Left lung (tissue), 10 donors: ENCODE measurements around the gene APOL5. TPM values are rescaled to one million over a fixed set of nuclear protein-coding genes. Genes with fewer than 3 reads are reported as not detected.
"Not testable (repeated sequence)": the region's sequence is repeated elsewhere in the genome, so short reads cannot be mapped to it uniquely, and the experiment has no call there.

Source experiments
- ATAC-seq: fragments of 200-7000 bp; cut with Tn5 transposase; one replicate; pipeline ENCODE4 v1.9.1; 2020; ENCODE audit warnings: moderate library complexity
- DNase-seq, 4 donors: peaks; one replicate each; pipeline ENCODE4 v3.0.0-alpha.2; 2013 to 2020
- H3K27ac ChIP-seq, 2 donors: fragments of 200-600 bp; sonication (generic) in 1 of 2; one replicate each; pipeline versions ENCODE4 v1.5.0 to v1.8.0; 2020 to 2021
- H3K27me3 ChIP-seq, 2 donors: fragments of 200-600 bp; sonication (generic) in 1 of 2; one replicate each; pipeline versions ENCODE4 v1.5.0 to v1.8.0; 2020 to 2021
- H3K36me3 ChIP-seq, 2 donors: fragments of 200-600 bp; sonication (generic) in 1 of 2; one replicate each; pipeline versions ENCODE4 v1.5.0 to v1.8.0; 2020 to 2021
- H3K4me1 ChIP-seq, 2 donors: fragments of 200-600 bp; one replicate each; pipeline ENCODE4 v1.8.0; 2021
- H3K4me3 ChIP-seq, 2 donors: fragments of 200-600 bp; sonication (generic) in 1 of 2; one replicate each; pipeline versions ENCODE4 v1.5.0 to v1.8.0; 2020 to 2021; ENCODE audit warnings: mild to moderate bottlenecking in 1 of 2
- H3K9me3 ChIP-seq, 2 donors: fragments of 200-600 bp; sonication (generic) in 1 of 2; one replicate each; pipeline versions ENCODE4 v1.5.0 to v1.8.0; 2020 to 2021
- CTCF ChIP-seq, 2 donors: fragments of 200-600 bp; sonication (generic) in 1 of 2; IDR thresholded peaks; one replicate each; pipeline versions ENCODE4 v1.5.0 to v1.8.0; 2021; ENCODE audit warnings: antibody characterized with exemption in 2 of 2
- intact Hi-C, 2 donors: fragments of 100-400 bp; cut with DNase I; formaldehyde crosslinking; loops; one replicate each; pipeline versions ENCODE4 v1.11.2 to v1.14.2; 2022
- polyA plus RNA-seq, 6 donors: library from polyadenylated mRNA; unstranded; fragments of 120-200 nt; gene quantifications; one replicate each; pipeline ENCODE4 v1.2.1, GENCODE V29; 2013; ENCODE audit not compliant: insufficient read length in 6 of 6
- total RNA-seq, 2 donors: library from RNA; stranded (reverse); fragmentation: NEBNext Ultra II Directional; extraction: Animal tissue kit (Norgen Biotek cat#: 25700); gene quantifications; one replicate each; pipeline ENCODE4 v1.2.1, GENCODE V29; 2021
- donor health status: DM: no; HTN: yes; CAD: no.
- donor health status: DM: no; HTN: no; CAD: no.

The APOL5 gene
- total and polyA plus RNA-seq, 8 donors = 0.10 to 0.11 TPM; not detected in 6

GRCh38 chr22:35735542-35735941 is 17.9 kb downstream of the APOL5 start:
- no peak for TF ChIP-seq CTCF (IDR thresholded peaks at IDR 0.05)
- Histone ChIP-seq H3K4me3 (no peak overlapping the region), H3K36me3 (peaks cover 0 to 12% of the 10 kb centered on the region in 2 donors), H3K4me1 (no peaks in the 10 kb centered on the region), H3K27ac (no peak overlapping the region), H3K9me3 (no peaks in the 10 kb centered on the region), H3K27me3 (no peaks in the 10 kb centered on the region)
- no peak for ATAC-seq
- intact Hi-C loops = no loop called here
- DNase-seq = no peak

GRCh38 chr22:35736166-35736565 is 18.5 kb downstream of the APOL5 start:
- Histone ChIP-seq H3K4me1 (no peaks in the 10 kb centered on the region), H3K4me3 (no peak overlapping the region), H3K36me3 (peaks cover 0 to 12% of the 10 kb centered on the region in 2 donors), H3K9me3 (no peaks in the 10 kb centered on the region), H3K27ac (no peak overlapping the region), H3K27me3 (no peaks in the 10 kb centered on the region)
- intact Hi-C loops = no loop called here
- no peak for TF ChIP-seq CTCF (IDR thresholded peaks at IDR 0.05)
- ATAC-seq = no peak
- DNase-seq = no peak

GRCh38 chr22:35736701-35737100 is 19.0 kb downstream of the APOL5 start:
- Histone ChIP-seq H3K27ac (no peak overlapping the region), H3K4me1 (no peaks in the 10 kb centered on the region), H3K27me3 (no peaks in the 10 kb centered on the region), H3K4me3 (no peak overlapping the region), H3K9me3 (no peaks in the 10 kb centered on the region), H3K36me3 (peaks cover 0 to 15% of the 10 kb centered on the region in 2 donors)
- intact Hi-C loops = no loop called here
- no peak for ATAC-seq
- no peak for DNase-seq
- no peak for TF ChIP-seq CTCF (IDR thresholded peaks at IDR 0.05)

GRCh38 chr22:35737886-35738285 is 20.2 kb downstream of the APOL5 start:
- intact Hi-C loops, DNase-seq, ATAC-seq, H3K4me3 ChIP-seq, H3K27me3 ChIP-seq, H3K9me3 ChIP-seq, H3K27ac ChIP-seq, H3K4me1 ChIP-seq: not testable (repeated sequence)
- H3K36me3 ChIP-seq = peaks cover 0 to 15% of the 10 kb centered on the region in 2 donors

- H3K27ac ChIP-seq = no peak overlapping the region
- no peak overlapping the region for H3K4me3 ChIP-seq
- intact Hi-C loops = no loop called here
- H3K36me3 ChIP-seq = peaks cover 0 to 24% of the 10 kb centered on the region in 2 donors
- no peaks in the 10 kb centered on the region for H3K9me3 ChIP-seq
- no peak for ATAC-seq
- H3K4me1 ChIP-seq = no peaks in the 10 kb centered on the region
- no peaks in the 10 kb centered on the region for H3K27me3 ChIP-seq
- no peak for DNase-seq
- TF ChIP-seq CTCF (IDR thresholded peaks at IDR 0.05) = no peak
Observed at GRCh38 chr22:35739076-35739930, 21.6 kb downstream of the APOL5 start.
